HG02852 (cell line): ENCODE results near the gene C20orf204.
"Not testable (repeated sequence)": the region's sequence is repeated elsewhere in the genome, so short reads cannot be mapped to it uniquely, and the experiment has no call there.

Experiments used
- ATAC-seq: cut with Tn5 transposase; IDR thresholded peaks from one replicate; pipeline ENCODE4 v1.9.1; 2021; ENCODE audit warnings: mild to moderate bottlenecking, moderate library complexity; ENCODE audit not compliant: unreplicated experiment

The C20orf204 gene

GRCh38 chr20:64082126-64082731, 46.2 kb downstream of the C20orf204 start:
- no peak for ATAC-seq

DNA sequence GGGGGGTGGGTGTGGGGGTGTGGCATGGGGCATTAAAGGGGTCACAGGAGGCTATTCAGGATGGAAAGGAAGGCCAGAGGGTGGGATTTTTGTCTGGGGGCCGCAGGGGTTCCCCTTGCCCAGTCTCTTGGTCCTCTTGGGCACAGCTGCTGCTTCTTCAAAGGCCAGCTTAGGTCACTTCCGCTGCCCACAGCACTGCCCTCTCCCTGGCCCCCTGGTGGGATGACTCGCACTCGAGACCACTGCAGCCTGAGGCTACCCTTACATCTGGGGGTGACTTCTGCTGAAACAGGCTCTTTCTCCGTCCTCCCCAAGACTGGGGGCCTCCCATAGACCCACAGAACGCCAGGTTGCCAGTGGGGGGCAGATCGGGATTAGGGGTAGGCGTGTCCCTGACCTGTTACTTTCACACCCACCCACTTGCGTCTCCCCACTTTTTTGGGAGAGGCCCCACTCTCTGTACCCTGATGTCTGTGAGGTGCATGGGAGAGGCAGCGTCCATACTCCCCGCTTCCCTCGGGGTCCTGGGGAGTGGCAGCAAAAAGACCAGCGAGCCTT, 46.9 kb downstream of the C20orf204 start:
- ATAC-seq, result no peak

DNA sequence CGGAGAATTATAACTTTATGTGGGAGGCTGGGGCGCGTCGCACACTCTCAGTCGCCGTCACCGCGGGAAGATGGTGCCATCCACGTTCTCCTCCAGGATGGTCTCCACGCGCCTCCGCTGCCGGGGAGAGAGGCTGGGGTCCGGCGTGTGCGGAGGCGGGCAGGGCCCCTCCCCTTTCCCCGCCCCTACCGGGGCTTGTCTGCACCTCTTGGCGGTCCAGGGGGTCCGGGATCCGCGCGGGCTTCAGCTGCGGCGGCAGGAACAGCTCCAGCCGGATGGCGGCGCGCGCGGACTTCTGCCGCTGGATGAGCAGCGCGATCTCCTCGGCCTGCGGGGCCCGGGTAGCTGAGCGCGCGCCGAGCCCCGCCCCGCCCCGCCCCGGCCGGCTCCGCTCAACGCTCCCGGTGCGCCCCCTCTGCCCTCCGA, 47.4 kb downstream of the C20orf204 start:
- ATAC-seq, result no peak

DNA sequence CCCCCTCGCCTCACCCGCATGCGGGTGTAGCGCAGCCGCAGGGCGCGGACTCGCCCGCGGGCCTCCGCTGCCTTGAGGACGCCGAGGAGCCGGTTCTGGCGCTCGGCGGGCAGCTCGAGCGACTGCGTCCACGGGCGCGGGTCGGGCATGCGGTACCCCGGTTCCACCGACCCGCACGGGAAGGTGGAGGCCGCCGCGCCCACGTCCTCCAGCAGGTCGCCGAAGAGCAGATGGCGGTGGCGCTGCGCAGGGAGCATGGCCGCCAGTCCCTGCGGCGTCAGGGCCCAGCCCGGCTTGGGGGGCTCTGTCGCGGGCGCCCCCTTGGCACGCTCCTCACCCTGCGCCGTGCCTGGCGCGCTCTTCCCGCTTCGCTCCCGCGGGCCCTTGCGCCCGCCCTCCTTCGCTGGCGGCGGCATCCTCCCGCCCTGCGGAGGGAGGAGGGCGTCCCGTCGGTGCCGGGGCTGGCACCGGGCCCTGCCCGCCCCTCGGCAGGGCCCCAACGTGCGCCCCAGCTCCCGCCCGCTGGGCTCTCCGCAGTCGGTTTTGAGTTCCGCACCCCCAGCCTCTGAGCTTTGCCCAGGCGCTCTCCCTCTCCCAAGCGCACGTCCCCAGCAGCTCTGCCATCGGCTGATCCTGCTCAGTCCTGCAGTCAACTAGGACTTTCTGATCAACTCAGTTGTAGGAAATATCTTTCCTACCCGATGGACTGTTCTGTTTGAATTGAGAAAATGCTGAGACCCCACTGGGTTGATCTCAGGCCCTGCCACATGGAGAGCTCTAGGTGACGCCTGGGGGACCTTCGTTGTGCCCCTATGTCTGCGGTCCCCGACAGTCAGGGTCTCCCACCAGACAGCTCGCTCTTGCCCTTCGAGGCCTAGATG, 48.1 kb downstream of the C20orf204 start, which contains the start of gene LKAAEAR1:
Gene LKAAEAR1 (minus strand): TSS at position 595 of the 881 bp plus-strand sequence. CDS start 179 bp downstream, at position 416.
- ATAC-seq, result no peak

- no peak for ATAC-seq
Measured at GRCh38 chr20:64084685-64085152, 48.7 kb downstream of the C20orf204 start.

DNA sequence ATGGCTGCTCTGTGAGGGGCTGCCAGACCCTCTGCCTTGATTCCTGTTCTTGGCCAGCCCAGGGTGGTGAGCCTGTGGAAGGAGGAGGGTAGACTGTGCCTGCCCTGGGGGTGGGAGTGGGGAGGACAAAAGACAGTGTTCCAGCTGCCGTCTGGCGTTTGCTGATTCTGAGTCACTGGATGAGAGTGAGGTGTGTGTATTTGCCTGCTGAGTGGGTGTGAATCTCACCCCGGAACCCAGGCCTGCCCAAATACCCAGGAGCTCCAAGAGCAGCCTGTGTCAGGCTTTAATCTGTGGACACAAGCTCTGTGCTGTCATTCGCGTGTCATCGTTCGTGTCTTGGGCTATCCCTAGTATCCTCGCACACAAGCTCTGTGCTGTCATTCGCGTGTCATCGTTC, 50.8 kb downstream of the C20orf204 start:
- no peak for ATAC-seq

DNA sequence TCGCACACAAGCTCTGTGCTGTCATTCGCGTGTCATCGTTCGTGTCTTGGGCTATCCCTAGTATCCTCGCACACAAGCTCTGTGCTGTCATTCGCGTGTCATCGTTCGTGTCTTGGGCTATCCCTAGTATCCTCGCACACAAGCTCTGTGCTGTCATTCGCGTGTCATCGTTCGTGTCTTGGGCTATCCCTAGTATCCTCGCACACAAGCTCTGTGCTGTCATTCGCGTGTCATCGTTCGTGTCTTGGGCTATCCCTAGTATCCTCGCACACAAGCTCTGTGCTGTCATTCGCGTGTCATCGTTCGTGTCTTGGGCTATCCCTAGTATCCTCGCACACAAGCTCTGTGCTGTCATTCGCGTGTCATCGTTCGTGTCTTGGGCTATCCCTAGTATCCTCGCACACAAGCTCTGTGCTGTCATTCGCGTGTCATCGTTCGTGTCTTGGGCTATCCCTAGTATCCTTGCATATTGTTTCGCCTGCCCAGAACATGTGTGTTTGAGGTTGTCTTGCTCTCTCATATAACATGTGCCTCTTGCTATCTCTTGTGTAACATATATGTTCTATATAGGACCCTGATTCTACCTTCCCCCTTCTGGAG, 51.3 kb downstream of the C20orf204 start:
- ATAC-seq, result not testable (repeated sequence)

DNA sequence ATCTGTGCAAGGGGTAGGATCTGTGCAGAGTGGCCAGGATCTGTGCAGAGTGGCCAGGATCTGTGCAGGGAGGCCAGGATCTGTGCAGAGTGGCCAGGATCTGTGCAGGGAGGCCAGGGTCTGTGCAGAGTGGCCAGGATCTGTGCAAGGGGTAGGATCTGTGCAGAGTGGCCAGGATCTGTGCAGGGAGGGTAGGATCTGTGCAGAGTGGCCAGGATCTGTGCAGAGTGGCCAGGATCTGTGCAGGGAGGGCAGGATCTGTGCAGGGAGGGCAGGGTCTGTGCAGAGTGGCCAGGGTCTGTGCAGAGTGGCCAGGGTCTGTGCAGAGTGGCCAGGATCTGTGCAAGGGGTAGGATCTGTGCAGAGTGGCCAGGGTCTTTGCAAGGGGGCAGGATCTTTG, 52.6 kb downstream of the C20orf204 start:
- ATAC-seq, result not testable (repeated sequence)
